HuH-7.5 (cell line): ENCODE data around the gene MORC2.

Experiments used
- DNase-seq: peaks from one replicate; pipeline ENCODE4 v3.0.0; 2011; ENCODE audit warnings: low spot score

MORC2 gene

GRCh38 chr22:30968015-30968923 lies at the start of gene MORC2:
Gene MORC2, minus strand, starts transcription at chr22:30968774. Its CDS starts 885 bp downstream, at chr22:30967889.
- DNase-seq: peak; percentile 58

GRCh38 chr22:31005535-31005934 lies 37.0 kb upstream of the MORC2 start:
- DNase-seq: no peak

GRCh38 chr22:31001124-31001770 lies 32.7 kb upstream of the MORC2 start:
- no peak for DNase-seq

- DNase-seq: no peak
These were observed 29.8 kb upstream of the MORC2 start for GRCh38 chr22:30998329-30998728.

GRCh38 chr22:30996462-30996861 lies 27.9 kb upstream of the MORC2 start:
- DNase-seq: no peak

- DNase-seq: no peak
These were observed 26.4 kb upstream of the MORC2 start for GRCh38 chr22:30994960-30995359.

GRCh38 chr22:30992565-30992964 lies 24.0 kb upstream of the MORC2 start:
- no peak for DNase-seq

- no peak for DNase-seq
These were observed 22.1 kb upstream of the MORC2 start for GRCh38 chr22:30990690-30991089.

GRCh38 chr22:30989474-30989873 lies 20.9 kb upstream of the MORC2 start:
- DNase-seq: no peak

GRCh38 chr22:30985561-30986208 lies 17.1 kb upstream of the MORC2 start:
- no peak for DNase-seq

- DNase-seq: no peak
These were observed 15.7 kb upstream of the MORC2 start for GRCh38 chr22:30984317-30984716.

GRCh38 chr22:30982512-30982911 lies 13.9 kb upstream of the MORC2 start:
- no peak for DNase-seq

GRCh38 chr22:30979932-30980331 lies 11.4 kb upstream of the MORC2 start:
- DNase-seq: no peak

GRCh38 chr22:30978304-30978962 lies 9.9 kb upstream of the MORC2 start:
- DNase-seq: no peak

- DNase-seq: no peak
These were observed 1.8 kb upstream of the MORC2 start for GRCh38 chr22:30970356-30970746.

- DNase-seq: peak; percentile 36
These were observed 1.2 kb upstream of the MORC2 start for GRCh38 chr22:30969532-30970355.

- DNase-seq: peak; percentile 99
These were observed 454 bp upstream of the MORC2 start, which contains the start of gene TUG1 for GRCh38 chr22:30968924-30969531. Gene TUG1, plus strand, starts transcription at chr22:30969265.

GRCh38 chr22:30964858-30965257 lies 3.7 kb downstream of the MORC2 start:
- no peak for DNase-seq

- DNase-seq: no peak
These were observed 13.4 kb downstream of the MORC2 start for GRCh38 chr22:30955153-30955552.

- DNase-seq: no peak
These were observed 15.4 kb downstream of the MORC2 start for GRCh38 chr22:30953206-30953605.
